Spleen (tissue), 11 donors: ENCODE data around the gene CRNKL1. TPM values are rescaled to one million over a fixed set of nuclear protein-coding genes. Genes with fewer than 3 reads are reported as not detected.

Source experiments
- DNase-seq: peaks from one replicate; pipeline ENCODE4 v3.0.0-alpha.2; 2020
- H3K27ac ChIP-seq, 8 donors: fragments of 200-600 bp; sonication (generic) in 7 of 8; 1 replicate in 4 of 8; 2 replicates in 4 of 8; pipeline versions ENCODE4 v1.5.0 to v1.8.0; 2016 to 2021; ENCODE audit warnings: inconsistent platforms in 4 of 8, mild to moderate bottlenecking in 4 of 8, moderate library complexity in 1 of 8
- H3K27me3 ChIP-seq, 7 donors: fragments of 200-600 bp; sonication (generic) in 6 of 7; replicated peaks in 1 of 7; 1 replicate in 4 of 7; 2 replicates in 3 of 7; pipeline versions ENCODE4 v1.5.0 to v1.8.0; 2016 to 2021; ENCODE audit warnings: inconsistent platforms in 3 of 7, mild to moderate bottlenecking in 1 of 7
- H3K36me3 ChIP-seq, 6 donors: fragments of 200-600 bp; sonication (generic) in 5 of 6; 1 replicate in 4 of 6; 2 replicates in 2 of 6; pipeline versions ENCODE4 v1.5.0 to v1.8.0; 2016 to 2021; ENCODE audit warnings: inconsistent platforms in 2 of 6
- H3K4me1 ChIP-seq, 6 donors: fragments of 200-600 bp; sonication (generic) in 5 of 6; 1 replicate in 3 of 6; 2 replicates in 3 of 6; pipeline versions ENCODE4 v1.5.0 to v1.8.0; 2016 to 2021; ENCODE audit warnings: inconsistent platforms in 3 of 6
- H3K4me3 ChIP-seq, 8 donors: fragments of 200-600 bp; sonication (generic) in 7 of 8; 1 replicate in 4 of 8; 2 replicates in 4 of 8; pipeline versions ENCODE4 v1.5.0 to v1.8.0; 2016 to 2021; ENCODE audit warnings: inconsistent platforms in 4 of 8, mild to moderate bottlenecking in 4 of 8, moderate library complexity in 2 of 8
- H3K9me3 ChIP-seq, 8 donors: fragments of 200-600 bp; sonication (generic) in 7 of 8; 1 replicate in 4 of 8; 2 replicates in 4 of 8; pipeline versions ENCODE4 v1.5.0 to v1.8.0; 2016 to 2021; ENCODE audit warnings: inconsistent platforms in 4 of 8
- CTCF ChIP-seq, 11 experiments: fragments of 200-600 bp in 7 of 11; fragments of 450-650 bp in 4 of 11; sonication (generic) in 4 of 11; IDR thresholded peaks in 8 of 11; conservative IDR thresholded peaks in 3 of 11; 1 replicate in 7 of 11; 2 replicates in 4 of 11; pipeline versions ENCODE4 v1.4.0 to v1.8.0; 2016 to 2021; ENCODE audit warnings: antibody characterized with exemption in 11 of 11, inconsistent platforms in 4 of 11, mild to moderate bottlenecking in 1 of 11
- POLR2A ChIP-seq, 3 donors: fragments of 450-650 bp; IDR thresholded peaks; one replicate each; pipeline ENCODE4 v1.5.1; 2017; ENCODE audit warnings: antibody characterized with exemption in 3 of 3, mild to moderate bottlenecking in 1 of 3
- POLR2AphosphoS5 ChIP-seq, 3 donors: sonication (generic); formaldehyde crosslinking; IDR thresholded peaks; one replicate each; pipeline ENCODE4 v1.5.1; 2017; ENCODE audit warnings: antibody characterized with exemption in 3 of 3
- WGBS, 5 donors: extraction: QIAGEN DNeasy Blood & Tissue Kit in 3 of 5; methylation state at CpG; one replicate each; pipeline versions ENCODE4 v1.1.5 to v1.1.7; 2013 to 2018; 5-methylcytosine and 5-hydroxymethylcytosine counted together
- intact Hi-C: fragments of 100-400 bp; cut with DNase I; formaldehyde crosslinking; loops from one replicate; pipeline ENCODE4 v1.15.0; 2023; ENCODE audit warnings: low total_unique reads
- polyA plus RNA-seq, 3 donors: library from polyadenylated mRNA; stranded (reverse); fragments of 200-250 nt; gene quantifications; one replicate each; pipeline ENCODE4 v1.2.1, GENCODE V29; 2013
- total RNA-seq, 7 donors: library from RNA; depleted of rRNA in 3 of 7; stranded (reverse); fragments of >200 nt in 3 of 7; fragmentation: NEBNext Ultra II Directional in 4 of 7; extraction: Animal tissue kit (Norgen Biotek cat#: 25700) in 4 of 7; gene quantifications; one replicate each; pipeline versions ENCODE4 v1.1.0 to v1.2.1, GENCODE V29; 2016 to 2021
- donor health status: healthy with polysubstance abuse.
- donor health status: DM: no; HTN: no; CAD: no; lungs with moderate emphysema.
- donor health status: DM: no; HTN: no; CAD: no.
- donor health status: Bipolar disorder and iron deficiency.
- donor health status: healthy.
- donor health status: DM: no; HTN: no; CAD: no.
- donor health status: DM: yes; HTN: yes; CAD: no.

Gene CRNKL1
- total and polyA plus RNA-seq, 10 donors: 14.2 to 24.7 (median 23.4) TPM

GRCh38 chr20:20083807-20084206 is 31.5 kb upstream of the CRNKL1 start:
- intact Hi-C loops: loop anchor here (5.0 kb wide), 1 partner anchor 483 kb away; no protein-coding TSS in a partner anchor
- H3K9me3 ChIP-seq: no peaks in the 10 kb centered on the region
- WGBS, 5 donors: 2 to 6% (median 3%) methylated on average over 3 of the region's 3 CpGs
- H3K27me3 ChIP-seq: peaks cover 0 to 2% (median 0%) of the 10 kb centered on the region in 7 donors
- H3K4me3 ChIP-seq: no peak overlapping the region
- DNase-seq: no peak
- TF ChIP-seq CTCF (IDR thresholded peaks at IDR 0.05 in 8 of 11, conservative IDR thresholded peaks at IDR 0.05 in 3 of 11) (peak in 6 of 11 experiments; percentile 22 to 50 (median 37)), POLR2A (IDR thresholded peaks at IDR 0.05) (no peak)
- no peak overlapping the region for H3K27ac ChIP-seq
- H3K4me1 ChIP-seq: no peaks in the 10 kb centered on the region
- H3K36me3 ChIP-seq: no peaks in the 10 kb centered on the region

GRCh38 chr20:20079102-20079784 is 27.0 kb upstream of the CRNKL1 start:
- intact Hi-C loops: no loop called here
- H3K27ac ChIP-seq: no peak overlapping the region
- WGBS, 5 donors: 66 to 78% (median 71%) methylated on average over 5 of the region's 5 CpGs
- H3K4me1 ChIP-seq: no peaks in the 10 kb centered on the region
- H3K4me3 ChIP-seq: no peak overlapping the region
- TF ChIP-seq POLR2A (IDR thresholded peaks at IDR 0.05): no peak
- no peak for TF ChIP-seq CTCF (IDR thresholded peaks at IDR 0.05 in 8 of 11, conservative IDR thresholded peaks at IDR 0.05 in 3 of 11)
- TF ChIP-seq POLR2AphosphoS5 (IDR thresholded peaks at IDR 0.05): no peak
- H3K27me3 ChIP-seq: peaks cover 0 to 8% (median 0%) of the 10 kb centered on the region in 7 donors
- DNase-seq: no peak
- no peaks in the 10 kb centered on the region for H3K9me3 ChIP-seq
- H3K36me3 ChIP-seq: no peaks in the 10 kb centered on the region

GRCh38 chr20:20078041-20078440 is 25.8 kb upstream of the CRNKL1 start:
- no peak overlapping the region for H3K4me3 ChIP-seq
- intact Hi-C loops: no loop called here
- TF ChIP-seq POLR2A (IDR thresholded peaks at IDR 0.05) (no peak), POLR2AphosphoS5 (IDR thresholded peaks at IDR 0.05) (no peak), CTCF (IDR thresholded peaks at IDR 0.05 in 8 of 11, conservative IDR thresholded peaks at IDR 0.05 in 3 of 11) (no peak)
- DNase-seq: no peak
- H3K27me3 ChIP-seq: peaks cover 0 to 8% (median 0%) of the 10 kb centered on the region in 7 donors
- no peaks in the 10 kb centered on the region for H3K4me1 ChIP-seq
- WGBS, 5 donors: 88 to 97% (median 93%) methylated on average over 4 of the region's 4 CpGs
- H3K9me3 ChIP-seq: no peaks in the 10 kb centered on the region
- H3K36me3 ChIP-seq: no peaks in the 10 kb centered on the region
- no peak overlapping the region for H3K27ac ChIP-seq

GRCh38 chr20:20076297-20077065 is 24.2 kb upstream of the CRNKL1 start:
- no peak for DNase-seq
- intact Hi-C loops: no loop called here
- Histone ChIP-seq H3K36me3 (no peaks in the 10 kb centered on the region), H3K27me3 (peaks cover 0 to 10% (median 0%) of the 10 kb centered on the region in 7 donors), H3K4me1 (no peaks in the 10 kb centered on the region), H3K9me3 (no peaks in the 10 kb centered on the region), H3K4me3 (no peak overlapping the region), H3K27ac (no peak overlapping the region)
- 80 to 82% (median 81%) methylated on average over 9 of the region's 9 CpGs for WGBS, 5 donors
- TF ChIP-seq CTCF (IDR thresholded peaks at IDR 0.05 in 8 of 11, conservative IDR thresholded peaks at IDR 0.05 in 3 of 11): no peak
- TF ChIP-seq POLR2AphosphoS5 (IDR thresholded peaks at IDR 0.05): no peak
- no peak for TF ChIP-seq POLR2A (IDR thresholded peaks at IDR 0.05)
